Activated CD4-positive, alpha-beta T cell treated with anti-CD3 and anti-CD28 coated beads, Interleukin-2, amount 50 U/mL, for 1 hour (primary cell): ENCODE data around the gene UBLCP1.
"Not testable (repeated sequence)": the region's sequence is repeated elsewhere in the genome, so short reads cannot be mapped to it uniquely, and the experiment has no call there.

Source experiments
- DNase-seq: peaks from one replicate; pipeline ENCODE4 v3.0.0-alpha.2; 2020

The UBLCP1 gene

GRCh38 chr5:159262859-159263568 is at the start of gene UBLCP1:
UBLCP1 (plus strand) TSS chr5:159263290; CDS start chr5:159268916, 5,626 bp downstream.
- DNase-seq = peak; percentile 74

GRCh38 chr5:159214486-159215271 is 48.4 kb upstream of the UBLCP1 start:
- DNase-seq = no peak

GRCh38 chr5:159215886-159216285 is 47.2 kb upstream of the UBLCP1 start:
- no peak for DNase-seq

GRCh38 chr5:159216454-159216853 is 46.6 kb upstream of the UBLCP1 start:
- DNase-seq = no peak

GRCh38 chr5:159217236-159217635 is 45.9 kb upstream of the UBLCP1 start:
- DNase-seq = no peak

- DNase-seq = no peak
These were observed 44.5 kb upstream of the UBLCP1 start for GRCh38 chr5:159218595-159219023.

GRCh38 chr5:159220206-159220605 is 42.9 kb upstream of the UBLCP1 start:
- DNase-seq = no peak

- DNase-seq = no peak
These were observed 39.6 kb upstream of the UBLCP1 start for GRCh38 chr5:159223469-159223868.

- no peak for DNase-seq
These were observed 38.6 kb upstream of the UBLCP1 start for GRCh38 chr5:159224471-159224870.

- no peak for DNase-seq
These were observed 36.6 kb upstream of the UBLCP1 start for GRCh38 chr5:159226451-159226850.

- no peak for DNase-seq
These were observed 35.6 kb upstream of the UBLCP1 start for GRCh38 chr5:159227452-159227851.

GRCh38 chr5:159228097-159228496 is 35.0 kb upstream of the UBLCP1 start:
- not testable (repeated sequence) for DNase-seq

GRCh38 chr5:159230657-159231056 is 32.4 kb upstream of the UBLCP1 start:
- no peak for DNase-seq

GRCh38 chr5:159231167-159231566 is 31.9 kb upstream of the UBLCP1 start:
- DNase-seq = no peak

GRCh38 chr5:159235871-159236520 is 27.1 kb upstream of the UBLCP1 start:
- DNase-seq = not testable (repeated sequence)

GRCh38 chr5:159240301-159240870 is 22.7 kb upstream of the UBLCP1 start:
- DNase-seq = no peak

- DNase-seq = no peak
These were observed 21.0 kb upstream of the UBLCP1 start for GRCh38 chr5:159241946-159242552.

- DNase-seq = no peak
These were observed 20.4 kb upstream of the UBLCP1 start for GRCh38 chr5:159242656-159243055.

- DNase-seq = no peak
These were observed 19.7 kb upstream of the UBLCP1 start for GRCh38 chr5:159243385-159243784.

GRCh38 chr5:159244163-159244562 is 18.9 kb upstream of the UBLCP1 start:
- DNase-seq = no peak

GRCh38 chr5:159244890-159245289 is 18.2 kb upstream of the UBLCP1 start:
- no peak for DNase-seq

GRCh38 chr5:159249158-159249557 is 13.9 kb upstream of the UBLCP1 start:
- no peak for DNase-seq

- no peak for DNase-seq
These were observed 10.9 kb upstream of the UBLCP1 start for GRCh38 chr5:159252195-159252594.
